ENCODE results near the gene ACRV1. TPM values are rescaled to one million over a fixed set of nuclear protein-coding genes. Genes with fewer than 3 reads are reported as not detected.

ACRV1 gene
- total RNA-seq, 4 donors from 2014 or later, result not detected

DNA sequence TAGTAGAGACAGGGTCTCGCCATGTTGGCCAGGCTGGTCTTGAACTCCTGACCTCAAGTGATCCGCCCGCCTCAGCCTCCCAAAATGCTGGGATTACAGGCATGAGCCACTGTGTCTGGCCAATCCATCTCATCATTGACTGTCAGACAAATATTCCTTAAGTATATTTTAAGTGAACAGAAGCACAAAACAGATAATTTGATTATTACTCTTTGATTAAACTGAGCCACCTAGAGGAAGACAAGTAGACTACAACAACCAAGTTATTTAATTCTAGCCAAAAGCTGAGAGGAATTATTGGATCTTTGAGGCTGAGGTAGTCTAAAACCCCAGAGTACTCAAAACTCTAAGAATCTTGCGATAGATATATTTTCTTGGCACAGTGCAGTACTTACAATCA lies 1.2 kb downstream of the ACRV1 start:
- TF ChIP-seq CTCF (IDR thresholded peaks at IDR 0.05; ENCODE audit: low read depth), result no peak

DNA sequence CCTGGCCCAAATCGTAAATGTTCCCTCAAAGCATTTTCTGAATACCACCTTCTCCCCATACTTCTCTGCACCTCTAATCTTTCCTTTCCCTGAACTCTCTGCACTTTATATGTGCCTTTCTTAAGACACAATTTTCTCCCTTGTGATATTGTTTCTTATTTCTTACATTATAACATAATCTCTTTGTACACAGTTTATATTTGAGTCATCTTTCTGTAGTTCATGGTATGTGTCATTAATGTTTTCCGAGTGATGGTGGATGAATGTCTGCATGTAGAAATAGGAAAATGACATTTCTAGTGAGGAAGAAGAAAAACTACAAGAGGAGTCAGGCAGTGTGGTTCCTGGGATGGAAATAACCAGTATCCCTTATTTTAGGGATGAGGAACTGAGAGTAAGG lies 5.5 kb downstream of the ACRV1 start:
- TF ChIP-seq CTCF (IDR thresholded peaks at IDR 0.05; ENCODE audit: low read depth), result no peak

DNA sequence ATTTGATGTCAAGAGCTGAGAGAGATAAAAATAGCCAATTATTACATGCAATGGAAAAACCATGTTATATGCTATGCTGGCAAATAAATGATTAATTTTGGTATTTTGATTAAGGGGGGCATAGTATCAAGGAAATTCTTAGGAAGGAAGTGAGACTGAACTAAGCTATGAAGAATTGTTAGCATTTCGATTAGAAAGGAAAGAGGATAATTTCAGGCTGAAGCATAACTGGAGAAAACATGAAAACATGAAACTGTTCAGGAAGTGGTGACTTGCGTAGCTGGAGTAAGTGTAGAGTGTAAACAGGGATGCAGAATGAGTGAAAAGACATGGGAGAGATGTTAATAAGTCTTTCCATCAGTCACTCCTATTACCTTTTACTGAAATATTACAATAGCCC lies 6.4 kb downstream of the ACRV1 start:
- no peak for TF ChIP-seq CTCF (IDR thresholded peaks at IDR 0.05; ENCODE audit: low read depth)

GRCh38 chr11:125671561-125671960 lies 9.1 kb downstream of the ACRV1 start:
- no peak for TF ChIP-seq CTCF (IDR thresholded peaks at IDR 0.05; ENCODE audit: low read depth)

GRCh38 chr11:125670172-125670571 lies 10.5 kb downstream of the ACRV1 start:
- no peak for TF ChIP-seq CTCF (IDR thresholded peaks at IDR 0.05; ENCODE audit: low read depth)

GRCh38 chr11:125667151-125667550 lies 13.5 kb downstream of the ACRV1 start:
- TF ChIP-seq CTCF (IDR thresholded peaks at IDR 0.05; ENCODE audit: low read depth), result no peak

- no peak for TF ChIP-seq CTCF (IDR thresholded peaks at IDR 0.05; ENCODE audit: low read depth)
Measured at GRCh38 chr11:125663910-125664309, 16.7 kb downstream of the ACRV1 start.
